Loucy (cell line): Measurements from ENCODE around the gene OR2A42.
"Not testable (repeated sequence)": the region's sequence is repeated elsewhere in the genome, so short reads cannot be mapped to it uniquely, and the experiment has no call there.

Experiments
- EZH2phosphoT487 ChIP-seq: fragments of 200-600 bp; IDR thresholded peaks from 2 replicates; pipeline ENCODE4 v1.6.1; 2018; ENCODE audit warnings: antibody characterized with exemption, mild to moderate bottlenecking, moderate library complexity, borderline replicate concordance
- TF ChIP-seq, protein P1 (sequence below): fragments of 200-600 bp; sonication (generic); conservative IDR thresholded peaks from 2 replicates; pipeline ENCODE4 v1.5.1; 2014; ENCODE audit warnings: mild to moderate bottlenecking, antibody characterized with exemption, low read length

DNA sequence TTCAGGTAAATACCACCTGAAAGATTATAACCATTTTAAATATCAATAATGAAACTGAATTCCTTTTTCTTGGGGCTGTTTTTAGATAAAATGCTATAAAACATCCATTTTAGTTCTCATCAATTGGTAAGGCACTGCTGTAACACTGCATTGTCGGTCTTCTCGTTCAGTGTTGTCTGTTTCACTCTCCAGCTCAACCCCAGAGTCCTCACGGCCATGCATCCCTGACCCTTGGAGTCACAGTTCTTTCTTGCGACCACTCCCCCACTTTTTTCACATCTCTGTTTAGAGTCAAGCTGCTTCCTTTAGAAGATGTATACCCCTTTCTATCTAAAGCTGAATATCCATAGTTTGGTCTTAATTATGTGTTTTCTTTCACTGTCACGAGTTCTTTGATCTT, 7.6 kb upstream of the OR2A42 start:
- TF ChIP-seq, protein P1, sequence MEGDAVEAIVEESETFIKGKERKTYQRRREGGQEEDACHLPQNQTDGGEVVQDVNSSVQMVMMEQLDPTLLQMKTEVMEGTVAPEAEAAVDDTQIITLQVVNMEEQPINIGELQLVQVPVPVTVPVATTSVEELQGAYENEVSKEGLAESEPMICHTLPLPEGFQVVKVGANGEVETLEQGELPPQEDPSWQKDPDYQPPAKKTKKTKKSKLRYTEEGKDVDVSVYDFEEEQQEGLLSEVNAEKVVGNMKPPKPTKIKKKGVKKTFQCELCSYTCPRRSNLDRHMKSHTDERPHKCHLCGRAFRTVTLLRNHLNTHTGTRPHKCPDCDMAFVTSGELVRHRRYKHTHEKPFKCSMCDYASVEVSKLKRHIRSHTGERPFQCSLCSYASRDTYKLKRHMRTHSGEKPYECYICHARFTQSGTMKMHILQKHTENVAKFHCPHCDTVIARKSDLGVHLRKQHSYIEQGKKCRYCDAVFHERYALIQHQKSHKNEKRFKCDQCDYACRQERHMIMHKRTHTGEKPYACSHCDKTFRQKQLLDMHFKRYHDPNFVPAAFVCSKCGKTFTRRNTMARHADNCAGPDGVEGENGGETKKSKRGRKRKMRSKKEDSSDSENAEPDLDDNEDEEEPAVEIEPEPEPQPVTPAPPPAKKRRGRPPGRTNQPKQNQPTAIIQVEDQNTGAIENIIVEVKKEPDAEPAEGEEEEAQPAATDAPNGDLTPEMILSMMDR = not testable (repeated sequence)
- not testable (repeated sequence) for TF ChIP-seq EZH2phosphoT487
